Stimulated activated CD8-positive, alpha-beta memory T cell treated with anti-CD3 and anti-CD28 coated beads, Interleukin-4, amount 100 ng/mL, for 4 hours (primary cell): ENCODE results near the gene HNRNPUL1.
"Not testable (repeated sequence)": the region's sequence is repeated elsewhere in the genome, so short reads cannot be mapped to it uniquely, and the experiment has no call there.

Experiments used
- DNase-seq, 2 donors: peaks; one replicate each; pipeline ENCODE4 v3.0.0-alpha.2; 2020; ENCODE audit warnings: low read depth in 2 of 2, low spot score in 1 of 2

HNRNPUL1 gene

DNA sequence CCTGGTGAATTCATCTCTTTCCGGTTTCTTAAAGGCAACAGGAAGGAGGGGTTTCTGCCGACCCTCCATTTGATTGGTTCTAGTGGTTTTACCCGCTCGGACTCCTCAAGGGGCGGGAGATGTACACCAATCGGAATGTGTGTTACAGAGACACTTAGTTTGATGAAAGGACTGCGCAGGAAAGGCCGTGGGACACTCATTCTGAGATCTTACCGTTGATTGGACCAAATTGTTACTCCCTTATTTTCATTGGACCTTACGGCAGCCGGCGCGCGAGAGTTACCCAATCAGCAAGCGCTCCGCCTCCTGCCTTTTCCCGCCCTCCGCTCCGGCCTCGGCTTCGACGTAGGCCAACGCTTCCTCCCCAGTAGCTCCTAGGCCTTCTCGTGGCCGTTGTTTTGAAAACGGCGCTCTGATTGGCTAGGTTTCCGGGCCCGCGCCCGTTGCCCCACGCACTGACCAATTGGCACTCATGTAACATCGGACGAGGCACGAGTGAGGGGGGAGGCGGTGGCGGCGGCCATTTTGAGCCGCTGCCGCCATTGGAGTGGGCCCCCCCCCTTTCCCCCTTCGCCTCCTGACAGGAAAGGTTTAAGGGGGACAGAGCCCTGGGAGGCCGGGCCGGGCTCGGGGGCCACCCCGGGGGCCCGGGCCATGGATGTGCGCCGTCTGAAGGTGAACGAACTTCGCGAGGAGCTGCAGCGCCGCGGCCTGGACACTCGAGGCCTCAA is at the start of gene HNRNPUL1:
Gene HNRNPUL1, plus strand, starts transcription at position 523 of the 731 bp plus-strand sequence. Its CDS starts 132 bp downstream, at position 655.
- peak; percentile 97 to 99 for DNase-seq

DNA sequence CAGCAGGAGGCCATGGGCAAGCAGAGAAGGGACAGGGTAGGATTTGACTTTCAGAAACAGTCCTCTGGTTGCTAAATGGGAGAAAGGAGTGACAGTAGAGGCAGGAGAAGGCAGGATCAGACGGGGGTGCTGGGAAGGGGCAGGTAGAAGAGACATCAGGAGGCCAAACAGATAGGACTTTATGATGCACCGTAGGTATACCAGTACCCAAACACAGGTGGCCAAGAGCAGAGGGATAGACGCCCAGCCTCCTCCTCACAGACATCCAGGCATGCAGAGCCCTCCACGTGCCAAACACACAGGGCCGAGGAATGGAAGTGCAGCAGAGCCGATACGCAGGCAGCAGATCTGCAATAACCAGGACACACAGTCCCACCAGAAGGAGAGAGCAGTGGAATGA is 46.4 kb upstream of the HNRNPUL1 start:
- no peak for DNase-seq

DNA sequence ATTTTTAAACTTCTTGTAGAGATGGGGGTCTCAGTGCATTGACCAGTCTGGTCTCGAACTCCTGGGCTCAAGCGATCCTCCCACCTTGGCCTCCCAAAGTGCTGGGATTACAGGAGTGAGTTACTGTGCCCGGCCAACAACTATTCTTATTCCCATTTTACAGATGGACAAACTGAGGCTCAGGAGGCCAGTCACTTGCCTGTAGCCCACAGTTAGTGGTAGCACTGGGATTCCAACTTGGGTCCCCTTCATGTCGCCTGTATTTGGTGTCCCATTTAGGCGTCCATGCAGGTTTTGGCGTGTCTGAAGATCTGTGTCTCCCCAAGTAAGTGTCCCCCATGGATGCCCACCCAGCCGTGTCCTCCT is 45.9 kb upstream of the HNRNPUL1 start:
- DNase-seq: no peak

DNA sequence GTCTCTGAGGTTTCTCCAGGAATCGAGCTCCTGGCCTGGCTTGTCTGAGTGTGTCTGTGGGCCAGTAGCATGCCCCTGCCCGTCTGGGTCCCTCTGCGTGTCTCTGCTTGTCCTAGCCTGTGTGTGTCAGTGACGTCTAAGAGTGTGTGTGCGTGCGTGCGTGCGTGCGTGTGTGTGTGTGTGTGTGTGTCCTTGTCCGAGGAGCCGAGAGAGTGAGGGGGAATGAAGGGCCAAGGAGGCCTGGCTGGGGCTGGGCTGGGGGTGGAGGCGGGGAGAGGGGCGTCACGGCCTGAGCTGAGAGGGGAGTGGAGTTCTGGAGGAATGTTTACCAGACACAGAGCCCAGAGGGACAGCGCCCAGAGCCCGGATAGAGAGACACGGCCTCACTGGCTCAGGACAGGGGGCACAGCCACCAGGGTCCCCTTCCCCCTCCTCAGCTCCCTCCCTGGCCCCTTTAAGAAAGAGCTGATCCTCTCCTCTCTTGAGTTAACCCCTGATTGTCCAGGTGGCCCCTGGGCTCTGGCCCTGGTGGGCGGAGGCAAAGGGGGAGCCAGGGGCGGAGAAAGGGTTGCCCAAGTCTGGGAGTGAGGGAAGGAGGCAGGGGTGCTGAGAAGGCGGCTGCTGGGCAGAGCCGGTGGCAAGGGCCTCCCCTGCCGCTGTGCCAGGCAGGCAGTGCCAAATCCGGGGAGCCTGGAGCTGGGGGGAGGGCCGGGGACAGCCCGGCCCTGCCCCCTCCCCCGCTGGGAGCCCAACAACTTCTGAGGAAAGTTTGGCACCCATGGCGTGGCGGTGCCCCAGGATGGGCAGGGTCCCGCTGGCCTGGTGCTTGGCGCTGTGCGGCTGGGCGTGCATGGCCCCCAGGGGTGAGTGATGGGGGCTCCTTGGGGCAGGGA is 45.3 kb upstream of the HNRNPUL1 start, which contains the start of gene AXL:
Gene AXL, plus strand, starts transcription at position 609 of the 893 bp plus-strand sequence. Its CDS starts 170 bp downstream, at position 779.
- no peak for DNase-seq

DNA sequence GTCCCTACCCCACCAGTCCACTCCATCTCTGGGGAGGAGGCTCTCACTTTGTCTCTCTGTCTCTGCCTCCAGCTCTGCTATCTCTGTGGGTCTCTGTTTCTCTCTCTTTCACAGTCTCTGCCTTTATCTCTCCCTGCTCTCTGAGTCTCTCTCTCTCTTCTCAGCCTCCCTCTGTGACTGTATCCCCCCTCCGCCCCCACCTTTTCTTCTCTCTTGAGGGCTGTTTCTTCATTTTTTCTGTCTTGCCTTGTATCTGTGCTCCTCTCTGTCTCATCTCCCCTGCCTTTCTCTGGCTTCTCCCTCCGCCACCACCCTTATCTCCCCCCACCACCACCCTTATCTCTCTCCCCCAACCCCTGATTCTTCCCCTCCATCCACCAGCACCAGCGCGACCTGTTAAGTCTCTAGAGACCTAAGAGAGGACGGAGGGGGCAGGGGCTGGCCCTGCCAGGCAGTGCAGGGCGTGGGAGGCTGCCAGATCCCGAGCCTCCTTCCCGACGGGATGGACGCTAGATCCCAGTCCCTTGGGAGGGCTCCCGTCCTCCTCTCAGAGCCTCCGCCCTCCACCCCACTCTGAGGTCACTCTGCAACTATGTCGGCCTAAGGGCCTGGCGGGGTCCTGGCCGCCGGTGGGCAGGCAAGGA is 44.1 kb upstream of the HNRNPUL1 start:
- DNase-seq: no peak

DNA sequence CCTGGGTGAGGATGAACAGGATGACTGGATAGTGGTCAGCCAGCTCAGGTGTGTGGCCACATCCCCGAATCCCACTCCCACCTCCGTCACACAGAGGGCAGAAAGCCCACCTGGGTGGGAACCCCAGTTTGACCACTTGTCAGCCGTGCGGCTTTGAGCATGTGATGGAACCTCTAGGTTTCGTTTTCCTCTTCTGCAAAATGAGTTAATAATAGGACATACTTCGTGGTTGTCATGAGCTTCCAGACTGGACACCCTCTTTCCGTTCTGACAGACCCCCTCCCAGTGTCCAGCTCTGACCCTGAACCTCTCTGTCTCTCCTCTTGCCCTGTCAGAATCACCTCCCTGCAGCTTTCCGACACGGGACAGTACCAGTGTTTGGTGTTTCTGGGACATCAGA is 43.4 kb upstream of the HNRNPUL1 start:
- DNase-seq: no peak

DNA sequence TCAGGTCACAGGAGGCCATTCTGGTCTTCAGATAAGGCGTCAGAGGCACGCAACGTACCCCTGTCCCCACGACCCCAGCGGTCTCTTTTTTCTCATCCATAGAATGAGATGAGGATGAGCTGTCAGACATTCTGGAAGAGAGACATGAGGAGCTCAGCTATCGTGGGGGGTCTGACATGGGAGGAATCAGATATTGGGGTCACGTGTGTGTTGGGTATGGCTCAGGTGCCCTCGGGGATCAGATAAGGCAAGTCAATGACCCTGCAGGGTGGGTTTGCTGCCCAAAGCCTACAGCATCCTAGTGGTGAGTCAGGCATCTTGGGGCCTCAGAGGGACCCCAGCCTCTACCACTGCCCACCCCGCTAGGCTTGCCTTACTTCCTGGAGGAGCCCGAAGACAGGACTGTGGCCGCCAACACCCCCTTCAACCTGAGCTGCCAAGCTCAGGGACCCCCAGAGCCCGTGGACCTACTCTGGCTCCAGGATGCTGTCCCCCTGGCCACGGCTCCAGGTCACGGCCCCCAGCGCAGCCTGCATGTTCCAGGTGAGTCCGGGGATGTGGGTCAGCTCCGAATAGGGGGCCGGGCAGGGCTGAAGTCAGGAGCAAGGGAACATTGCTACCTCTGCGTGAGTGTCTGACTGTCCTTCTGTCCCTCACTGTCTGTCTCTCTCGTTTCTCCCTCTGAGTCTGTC is 42.5 kb upstream of the HNRNPUL1 start:
- no peak for DNase-seq

DNA sequence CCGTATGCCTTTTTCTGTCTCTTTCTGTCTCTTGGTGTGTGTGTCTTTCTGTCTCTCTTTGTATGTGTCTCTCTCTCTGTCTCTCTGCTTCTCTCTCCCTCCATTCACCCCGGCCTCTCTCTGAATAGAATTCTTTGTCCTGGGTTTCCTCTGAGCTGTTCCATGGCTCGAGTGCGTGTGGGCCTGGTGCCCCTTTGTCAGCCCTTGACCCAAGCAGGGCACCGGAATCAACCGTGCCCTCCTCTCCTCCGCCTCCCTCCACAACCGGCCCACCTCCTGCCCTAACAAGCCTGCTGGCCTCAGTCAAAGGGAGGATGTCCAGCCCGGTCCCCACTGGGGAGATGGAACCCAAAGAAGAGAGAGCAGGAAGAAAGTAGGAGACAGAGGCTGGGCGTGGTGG is 41.9 kb upstream of the HNRNPUL1 start:
- DNase-seq: no peak

DNA sequence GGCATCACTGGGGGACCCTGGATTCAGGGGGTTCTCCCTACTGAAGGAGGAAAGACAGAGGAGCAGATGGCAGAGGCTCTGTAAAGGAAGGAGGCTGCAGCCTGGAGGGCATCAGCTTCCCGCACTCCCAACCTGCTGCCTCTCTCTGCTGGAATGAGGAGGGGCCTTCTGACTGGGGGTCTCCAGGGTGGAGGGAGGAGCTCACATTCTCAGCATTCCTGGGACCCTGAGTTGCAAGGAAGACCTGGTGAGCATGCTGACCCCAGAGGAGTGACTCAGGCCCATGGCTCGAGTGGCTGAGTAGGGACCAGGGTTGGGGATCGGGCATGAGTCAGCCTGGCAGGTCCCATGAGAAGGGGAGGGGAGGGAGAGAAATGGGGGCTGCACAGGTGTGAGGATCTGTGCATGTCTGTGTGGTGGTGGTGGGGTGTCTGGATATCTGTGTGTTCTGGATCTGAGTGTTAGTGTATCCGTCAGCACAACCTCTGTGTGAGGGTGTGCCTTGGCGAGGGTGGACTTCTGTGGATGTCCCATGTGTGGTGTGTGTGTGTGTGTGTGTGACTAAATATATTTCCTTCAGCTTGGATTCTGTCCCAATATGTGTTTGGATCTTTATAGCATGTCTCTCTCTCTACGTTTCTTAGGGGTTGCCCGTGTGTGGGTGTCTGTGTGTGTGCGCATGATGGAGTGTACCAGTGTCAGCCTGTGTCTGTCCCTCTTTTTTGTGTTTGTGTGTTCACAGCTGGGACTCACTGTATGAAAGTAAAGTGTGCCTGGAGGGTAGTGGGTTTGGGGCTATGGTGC is 40.5 kb upstream of the HNRNPUL1 start:
- DNase-seq: no peak

DNA sequence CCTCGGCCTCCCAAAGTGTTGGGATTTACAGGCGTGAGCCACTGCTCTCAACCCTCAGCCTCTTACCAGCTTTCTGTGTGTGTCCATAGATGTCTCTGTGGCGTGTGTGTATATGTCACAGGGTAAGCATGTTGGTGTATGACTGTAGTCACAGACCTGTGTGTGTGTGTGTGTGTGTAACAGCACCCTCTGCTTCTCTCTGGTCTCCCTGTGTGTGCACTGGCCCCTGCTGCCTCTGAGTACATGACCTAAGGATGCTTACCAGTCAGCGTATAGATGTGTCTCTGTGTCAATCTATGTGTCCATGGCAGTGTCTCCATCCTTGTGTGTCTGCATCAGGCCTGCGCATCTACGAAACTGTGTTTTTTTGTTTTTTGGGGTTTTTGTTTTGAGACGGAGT is 39.5 kb upstream of the HNRNPUL1 start:
- no peak for DNase-seq

DNA sequence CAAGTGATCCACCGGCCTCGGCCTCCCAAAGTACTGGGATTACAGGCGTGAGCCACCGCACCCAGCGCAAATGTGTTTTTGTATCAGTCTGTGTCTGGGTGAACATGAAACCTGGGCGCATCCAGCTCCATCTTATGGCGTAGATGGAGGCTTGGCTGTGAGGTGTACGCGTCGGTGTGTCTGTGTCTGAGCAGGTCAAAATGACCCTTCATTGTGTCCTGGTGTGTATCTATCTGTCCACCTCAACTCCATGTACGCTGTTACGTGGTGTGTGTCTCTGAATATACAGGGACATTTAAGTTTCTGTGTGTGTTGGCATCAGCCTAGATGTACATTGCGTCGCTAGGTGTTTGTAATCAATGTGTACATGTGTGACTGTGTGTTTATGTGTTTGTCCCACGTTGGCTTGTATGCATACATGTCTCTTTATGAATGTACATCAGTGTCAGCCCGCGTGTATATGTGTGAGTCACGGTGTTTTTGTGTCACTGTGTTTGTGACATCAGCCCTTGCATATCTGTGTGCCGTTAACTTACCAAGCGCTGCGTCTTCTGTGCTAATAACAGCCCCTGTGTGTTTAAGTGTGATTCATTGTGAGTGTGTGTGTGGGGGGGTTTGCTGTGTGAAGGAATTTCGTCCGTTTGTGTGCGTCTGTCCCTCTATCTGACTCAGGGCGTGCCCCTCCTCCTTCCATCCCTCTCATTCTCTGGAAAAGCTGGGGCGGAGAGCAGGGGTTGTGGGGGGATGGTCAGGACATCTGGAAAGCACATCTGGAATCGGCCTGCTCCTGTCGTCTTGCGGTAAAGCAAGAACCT is 38.7 kb upstream of the HNRNPUL1 start:
- DNase-seq: peak; percentile 31 to 32

DNA sequence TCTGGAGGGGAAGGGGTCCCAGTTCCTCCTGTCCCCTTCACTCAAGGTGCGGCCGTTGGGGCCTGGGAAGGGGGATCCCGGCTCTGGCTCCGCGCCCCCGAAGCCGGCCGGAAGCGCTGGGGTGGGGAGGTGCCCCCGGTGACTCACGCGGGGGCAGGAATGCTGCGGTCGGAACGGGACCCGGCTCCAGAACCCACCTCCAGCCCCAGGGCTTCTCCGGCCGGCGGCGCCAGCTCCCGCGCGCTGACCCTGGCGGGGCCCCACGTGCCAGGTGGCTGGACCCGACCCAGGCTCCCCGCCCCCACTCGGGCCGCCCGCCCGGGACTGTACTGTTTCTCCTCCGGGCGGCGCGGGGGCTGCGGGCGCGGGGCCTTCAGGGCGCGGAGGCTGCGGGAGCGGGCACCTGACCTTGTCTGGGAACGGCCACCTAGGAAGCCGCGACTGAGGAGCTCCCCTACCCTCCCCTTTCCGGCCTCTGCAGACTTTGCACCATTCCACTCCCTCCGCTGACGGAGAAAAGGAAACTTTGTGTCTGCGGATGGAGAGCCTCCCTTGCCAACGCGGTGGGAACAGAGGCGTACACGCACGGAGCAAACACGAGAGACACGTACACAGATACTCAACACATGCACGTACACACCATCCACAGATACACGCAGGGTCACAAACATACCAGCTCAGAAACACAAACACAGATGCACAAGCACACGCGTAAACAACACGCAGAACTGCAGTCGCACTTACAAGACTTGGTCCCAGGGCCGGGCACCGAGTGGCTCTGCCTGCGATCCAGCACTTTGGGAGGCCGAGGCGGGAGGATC is 37.9 kb upstream of the HNRNPUL1 start:
- peak in 1 of 2 donors; percentile 9 for DNase-seq

DNA sequence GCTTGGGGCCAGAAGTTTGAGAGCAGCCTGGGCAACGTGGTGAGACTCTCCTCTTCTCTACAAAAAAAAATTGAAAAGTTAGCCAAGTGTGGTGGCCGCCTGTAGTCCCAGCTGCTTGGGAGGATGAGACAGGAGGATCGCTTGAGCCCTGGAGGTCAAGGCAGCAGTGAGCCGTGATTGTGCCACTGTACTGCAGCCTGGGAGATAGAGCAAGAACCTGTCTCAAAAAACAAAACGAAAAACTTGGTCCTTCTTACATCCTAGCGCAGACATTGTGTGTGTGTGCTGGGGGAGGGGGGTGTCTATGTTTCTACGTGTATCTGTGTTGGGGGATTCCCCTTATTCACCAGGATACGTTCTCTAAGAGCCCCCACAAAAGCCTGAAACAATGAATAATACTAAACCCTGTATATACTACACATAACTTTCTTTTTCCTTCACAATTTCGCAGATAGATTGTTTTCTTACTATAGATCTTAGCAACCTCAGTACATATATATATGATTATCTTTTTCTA is 37.2 kb upstream of the HNRNPUL1 start:
- no peak for DNase-seq

DNA sequence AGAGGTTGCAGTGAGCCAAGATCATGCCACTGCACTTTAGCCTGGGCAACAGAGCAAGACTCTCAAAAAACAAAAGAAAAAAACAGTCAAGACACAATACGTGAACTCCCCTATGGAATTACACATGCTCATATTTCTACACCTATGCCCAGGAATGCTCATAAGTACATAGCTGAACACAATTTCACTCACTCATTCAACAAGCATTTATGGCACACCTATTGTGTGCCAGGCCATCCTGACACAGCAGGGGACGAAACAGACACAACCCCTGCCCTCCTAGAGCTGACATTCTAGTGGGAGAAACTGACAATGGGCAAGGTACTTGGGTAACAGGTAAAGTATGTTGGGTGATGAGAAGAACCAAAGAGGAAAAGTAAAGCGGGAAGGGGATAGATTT is 35.7 kb upstream of the HNRNPUL1 start:
- DNase-seq: no peak

DNA sequence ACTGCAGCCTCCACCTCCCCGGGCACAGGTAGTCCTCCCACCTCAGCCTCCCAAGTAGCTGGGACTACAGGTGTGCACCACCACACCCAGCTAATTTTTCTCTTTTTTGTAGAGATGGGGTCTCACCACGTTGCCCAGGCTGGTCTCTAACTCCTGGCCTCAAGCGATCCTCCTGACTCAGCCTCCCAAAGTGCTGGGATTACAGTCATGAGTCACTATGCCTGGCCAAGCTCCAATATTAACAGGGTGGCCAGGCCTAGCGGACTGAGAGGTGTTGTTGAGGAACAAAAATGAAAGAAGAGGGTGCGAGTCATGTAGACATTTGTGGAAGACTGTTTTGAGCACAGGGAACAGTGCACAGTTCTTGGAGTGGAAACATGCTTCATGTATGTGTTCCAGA is 34.8 kb upstream of the HNRNPUL1 start:
- not testable (repeated sequence) for DNase-seq

DNA sequence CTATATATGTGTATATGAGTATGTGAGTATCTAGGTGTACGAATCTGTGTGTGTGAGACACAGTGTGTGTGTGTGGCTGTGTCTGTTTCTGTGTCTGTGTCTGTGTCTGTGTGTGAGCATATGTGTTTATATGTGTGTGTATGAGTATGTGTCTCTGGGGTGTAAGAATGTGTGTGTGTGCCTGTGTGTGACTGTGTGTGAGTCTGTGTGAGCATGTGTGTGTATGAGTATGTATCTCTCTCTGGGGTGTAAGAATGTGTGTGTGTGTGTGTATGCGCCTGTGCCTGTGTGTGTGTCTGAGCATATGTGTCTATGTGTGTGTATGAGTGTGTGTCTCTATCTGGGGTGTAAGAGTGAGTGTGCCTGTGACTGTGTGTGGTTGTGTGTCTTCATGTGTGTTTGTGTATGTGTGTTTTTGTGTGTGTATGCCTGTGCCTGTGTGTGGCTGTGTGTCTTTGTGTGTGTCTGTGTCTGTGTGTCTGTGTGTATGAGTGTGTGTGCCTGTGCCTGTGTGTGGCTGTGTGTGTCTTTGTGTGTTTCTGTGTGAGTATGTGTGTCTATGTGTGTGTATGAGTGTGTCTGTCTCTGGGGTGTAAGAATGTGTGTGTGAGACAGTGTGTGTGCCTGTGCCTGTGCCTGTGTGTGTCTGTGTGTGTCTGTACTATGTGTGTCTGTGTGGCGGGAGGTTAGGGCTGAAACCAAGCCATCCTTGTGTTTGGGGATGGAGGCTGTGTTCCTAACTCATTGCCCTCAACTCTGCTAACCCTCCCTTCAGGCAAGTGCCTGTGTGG is 33.9 kb upstream of the HNRNPUL1 start:
- no peak for DNase-seq

DNA sequence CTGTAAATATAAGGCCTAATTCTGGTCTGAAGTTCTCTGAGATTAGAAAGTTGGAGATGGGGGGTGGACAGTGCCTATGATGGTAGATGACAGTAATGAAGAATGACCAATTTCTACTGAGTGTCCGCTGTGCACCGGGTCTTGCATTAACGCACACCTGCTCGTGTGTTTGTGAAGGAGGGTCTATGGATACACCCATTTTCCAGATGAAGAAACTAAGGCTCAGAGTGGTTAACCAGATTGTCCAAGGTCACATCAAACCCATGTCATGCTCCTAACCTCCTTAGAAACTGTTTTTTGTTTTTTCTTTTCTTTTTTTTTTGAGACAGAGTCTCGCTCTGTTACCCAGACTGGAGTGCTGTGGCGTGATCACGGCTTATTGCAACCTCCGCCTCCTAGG is 31.5 kb upstream of the HNRNPUL1 start:
- no peak for DNase-seq
